Endothelial cell of umbilical vein (primary cell): ENCODE data around the gene ZNF311. TPM values are rescaled to one million over a fixed set of nuclear protein-coding genes. Genes with fewer than 3 reads are reported as not detected.

Experiments used
- BruUV-seq: library from RNA; stranded (reverse); fragments of 400-500 nt; replicated peaks from 2 replicates; lab custom pipeline; 2021; lab: Mats Ljungman, UMichigan
- CTCF ChIA-PET: fragments of 300-600, 350-600 bp; sonication (Branson Sonifier 250); formaldehyde crosslinking; loops from one replicate; lab custom pipeline; 2021; ENCODE audit warnings: antibody characterized with exemption, inconsistent platforms; lab: Charles Lee
- POLR2A ChIA-PET: fragments of 300-600, 350-600 bp; sonication (Branson Sonifier 250); formaldehyde crosslinking; loops from one replicate; lab custom pipeline; 2021; ENCODE audit warnings: antibody characterized with exemption, inconsistent platforms; lab: Charles Lee
- DNase-seq: peaks from one replicate; pipeline ENCODE4 v3.0.0-alpha.2; 2011; ENCODE audit warnings: low read depth, low spot score
- FAIRE-seq: peaks from 2 replicates; lab custom pipeline; 2011; peaks lifted over from hg19 to GRCh38; lab: Jason Lieb, UNC
- H2AFZ ChIP-seq: 2 replicates; pipeline ENCODE4 v1.6.0; 2012; ENCODE audit warnings: low read depth, low read length, control low read depth, inconsistent platforms
- H3K27ac ChIP-seq: 2 replicates; pipeline ENCODE4 v1.5.1; 2011; ENCODE audit warnings: low read depth, mild to moderate bottlenecking, control low read depth, low read length, moderate library complexity; ENCODE audit not compliant: insufficient read depth
- H3K27me3 ChIP-seq, 2 experiments: 2 replicates each; pipeline versions ENCODE4 v1.6.0 to v1.6.1; 2011; ENCODE audit warnings: low read length in 2 of 2, mixed read lengths in 1 of 2; ENCODE audit not compliant: control insufficient read depth in 2 of 2, insufficient read depth in 2 of 2
- H3K36me3 ChIP-seq, 2 experiments: 2 replicates in 1 of 2; 3 replicates in 1 of 2; pipeline ENCODE4 v1.5.1; 2011; ENCODE audit warnings: low read length in 2 of 2, mild to moderate bottlenecking in 1 of 2, moderate library complexity in 1 of 2; ENCODE audit not compliant: control insufficient read depth in 2 of 2, insufficient read depth in 2 of 2; ENCODE audit errors: extremely low read depth in 1 of 2
- H3K4me1 ChIP-seq: 3 replicates; pipeline ENCODE4 v1.5.1; 2011; ENCODE audit warnings: mild to moderate bottlenecking, low read length; ENCODE audit not compliant: control insufficient read depth, insufficient read depth; ENCODE audit errors: extremely low read depth
- H3K4me2 ChIP-seq: 2 replicates; pipeline ENCODE4 v1.6.1; 2011; ENCODE audit warnings: low read length, control low read depth, mixed read lengths; ENCODE audit not compliant: insufficient read depth
- H3K4me3 ChIP-seq, 3 experiments: fragments of 200-600 bp in 1 of 3; sonication (generic), shearing (Covaris generic) in 1 of 3; replicated peaks in 1 of 3; 2 replicates each; pipeline ENCODE4 v1.5.1; 2011 to 2016; ENCODE audit warnings: control low read depth in 3 of 3, low read length in 3 of 3, mild to moderate bottlenecking in 2 of 3, inconsistent platforms in 1 of 3, low read depth in 1 of 3, moderate library complexity in 1 of 3; ENCODE audit not compliant: insufficient read depth in 1 of 3
- H3K79me2 ChIP-seq: 2 replicates; pipeline ENCODE4 v1.6.0; 2012; ENCODE audit warnings: low read length, inconsistent platforms; ENCODE audit not compliant: control insufficient read depth, insufficient read depth
- H3K9ac ChIP-seq: replicated peaks from 2 replicates; pipeline ENCODE3; 2011; ENCODE audit warnings: low read length, control low read depth; ENCODE audit not compliant: insufficient read depth; ENCODE audit errors: extremely low read depth
- H3K9me1 ChIP-seq: replicated peaks from 3 replicates; pipeline ENCODE4 v1.6.0; 2011; ENCODE audit warnings: mild to moderate bottlenecking, low read length; ENCODE audit not compliant: control insufficient read depth, insufficient read depth; ENCODE audit errors: extremely low read depth
- H3K9me3 ChIP-seq: replicated peaks from 2 replicates; pipeline ENCODE4 v1.5.1; 2012; ENCODE audit warnings: low read length, inconsistent platforms; ENCODE audit not compliant: control insufficient read depth, insufficient read depth
- H4K20me1 ChIP-seq: replicated peaks from 2 replicates; pipeline ENCODE3; 2011; ENCODE audit warnings: mild to moderate bottlenecking, low read length; ENCODE audit not compliant: control insufficient read depth, insufficient read depth; ENCODE audit errors: extremely low read depth
- EZH2 ChIP-seq: IDR thresholded peaks from 2 replicates; pipeline ENCODE4 v1.6.1; 2012; ENCODE audit warnings: borderline replicate concordance, low read depth, mild to moderate bottlenecking, moderate library complexity, low read length, inconsistent platforms; ENCODE audit not compliant: severe bottlenecking
- FOS ChIP-seq: IDR thresholded peaks from 2 replicates; pipeline ENCODE4 v1.6.1; 2011; ENCODE audit warnings: mild to moderate bottlenecking, low read length, moderate library complexity, borderline replicate concordance; ENCODE audit not compliant: insufficient read depth
- GATA2 ChIP-seq: IDR thresholded peaks from 2 replicates; pipeline ENCODE4 v1.7.0; 2011; ENCODE audit warnings: low read depth, mild to moderate bottlenecking, moderate library complexity, mixed read lengths, low read length; ENCODE audit not compliant: insufficient read length, insufficient read depth
- POLR2AphosphoS5 ChIP-seq: IDR thresholded peaks from 2 replicates; pipeline ENCODE4 v1.6.1; 2012; ENCODE audit warnings: low read depth, mild to moderate bottlenecking, control low read depth, low read length, moderate library complexity; ENCODE audit not compliant: insufficient read depth
- dilution Hi-C: fragments of 300-500 bp; cut with MboI; formaldehyde crosslinking; loops from one replicate; pipeline ENCODE4 v1.15.0; 2019; ENCODE audit warnings: low sequenced_read_pairs; ENCODE audit not compliant: extremely low pct_ligation_motif_present
- intact Hi-C: fragments of 100-400 bp; cut with micrococcal nuclease; formaldehyde crosslinking; loops from one replicate; pipeline ENCODE4 v1.10.0; 2022
- polyA plus RNA-seq, 4 experiments: library from polyadenylated mRNA; depleted of rRNA in 3 of 4; stranded (reverse) in 3 of 4; unstranded in 1 of 4; fragments of >200 nt; gene quantifications; 2 replicates each; pipeline versions ENCODE4 v1.2.1 to v1.2.3, GENCODE V29; 2011 to 2012; ENCODE audit warnings: missing spikeins in 1 of 4
- total RNA-seq: library from RNA; stranded (reverse); gene quantifications from 2 replicates; pipeline ENCODE4 v1.2.3, GENCODE V29; 2021
- TF ChIP-seq, protein P1 (sequence below), 2 donors: IDR thresholded peaks; 1 replicate in 1 of 2; 2 replicates in 1 of 2; pipeline ENCODE4 v1.5.1; 2011; ENCODE audit warnings: low read length in 2 of 2, mild to moderate bottlenecking in 2 of 2, moderate library complexity in 2 of 2, control low read depth in 1 of 2, inconsistent platforms in 1 of 2, low read depth in 1 of 2; ENCODE audit not compliant: insufficient read depth in 1 of 2; ENCODE audit errors: extremely low read depth in 1 of 2
- TF ChIP-seq, protein P2 (sequence below): IDR thresholded peaks from 2 replicates; pipeline ENCODE4 v1.6.1; 2011; ENCODE audit not compliant: insufficient read depth, insufficient read length

ZNF311 gene
- total and polyA plus RNA-seq, 2 donors (not counting 3 experiments of a cell fraction or from before 2014, with no cell fraction given), result 0.26 to 0.35 TPM

DNA sequence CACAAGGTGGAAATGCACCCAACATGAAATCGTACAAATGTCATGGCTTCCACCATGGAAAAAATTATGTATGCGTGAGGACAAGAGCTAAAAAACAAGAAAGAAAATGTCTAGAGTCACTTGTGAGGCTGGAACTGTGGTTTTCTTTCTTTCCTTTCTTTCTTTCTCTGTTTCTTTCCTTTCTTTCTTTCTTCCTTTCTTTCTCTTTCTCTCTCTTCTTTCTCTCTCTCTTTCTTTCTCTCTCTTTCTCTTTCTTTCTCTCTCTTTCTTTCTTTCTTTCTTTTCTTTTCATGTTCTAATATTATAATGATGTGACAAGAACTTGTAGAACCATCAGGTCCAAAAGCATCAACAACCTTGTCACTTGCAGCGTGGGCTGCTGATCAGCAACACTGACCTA lies 28.4 kb downstream of the ZNF311 start:
- peak overlapping the region; percentile 63 for H2AFZ ChIP-seq
- CTCF ChIA-PET, result interaction anchor here (1.2 kb wide), 1 partner anchor 139 kb away, joined by 5 read pairs; no protein-coding TSS in a partner anchor

More for the DNA sequence above, 28.4 kb downstream of the ZNF311 start:
- H3K27ac ChIP-seq, result no peak overlapping the region
- no peaks in the 10 kb centered on the region for H3K27me3 ChIP-seq
- no peak for FAIRE-seq
- TF ChIP-seq EZH2 (no peak), GATA2 (no peak), FOS (no peak), POLR2AphosphoS5 (no peak)
- TF ChIP-seq, protein P1, sequence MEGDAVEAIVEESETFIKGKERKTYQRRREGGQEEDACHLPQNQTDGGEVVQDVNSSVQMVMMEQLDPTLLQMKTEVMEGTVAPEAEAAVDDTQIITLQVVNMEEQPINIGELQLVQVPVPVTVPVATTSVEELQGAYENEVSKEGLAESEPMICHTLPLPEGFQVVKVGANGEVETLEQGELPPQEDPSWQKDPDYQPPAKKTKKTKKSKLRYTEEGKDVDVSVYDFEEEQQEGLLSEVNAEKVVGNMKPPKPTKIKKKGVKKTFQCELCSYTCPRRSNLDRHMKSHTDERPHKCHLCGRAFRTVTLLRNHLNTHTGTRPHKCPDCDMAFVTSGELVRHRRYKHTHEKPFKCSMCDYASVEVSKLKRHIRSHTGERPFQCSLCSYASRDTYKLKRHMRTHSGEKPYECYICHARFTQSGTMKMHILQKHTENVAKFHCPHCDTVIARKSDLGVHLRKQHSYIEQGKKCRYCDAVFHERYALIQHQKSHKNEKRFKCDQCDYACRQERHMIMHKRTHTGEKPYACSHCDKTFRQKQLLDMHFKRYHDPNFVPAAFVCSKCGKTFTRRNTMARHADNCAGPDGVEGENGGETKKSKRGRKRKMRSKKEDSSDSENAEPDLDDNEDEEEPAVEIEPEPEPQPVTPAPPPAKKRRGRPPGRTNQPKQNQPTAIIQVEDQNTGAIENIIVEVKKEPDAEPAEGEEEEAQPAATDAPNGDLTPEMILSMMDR (IDR thresholded peaks at IDR 0.05; ENCODE audit: extremely low read depth in 1 of 2, insufficient read depth in 1 of 2, low read depth in 1 of 2, low read length in 2 of 2), result no peak
- TF ChIP-seq, protein P2, sequence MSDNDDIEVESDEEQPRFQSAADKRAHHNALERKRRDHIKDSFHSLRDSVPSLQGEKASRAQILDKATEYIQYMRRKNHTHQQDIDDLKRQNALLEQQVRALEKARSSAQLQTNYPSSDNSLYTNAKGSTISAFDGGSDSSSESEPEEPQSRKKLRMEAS, result no peak
- H3K4me3 ChIP-seq, result no peak overlapping the region
- no peaks in the 10 kb centered on the region for H3K9me1 ChIP-seq
- intact Hi-C loops (no loop called here), dilution Hi-C loops (no loop called here)
- H3K4me1 ChIP-seq, result peaks cover 21% of the 10 kb centered on the region
- H3K36me3 ChIP-seq, result no peaks in the 10 kb centered on the region
- no peak overlapping the region for H3K4me2 ChIP-seq
- no peaks in the 10 kb centered on the region for H3K9me3 ChIP-seq
- DNase-seq, result no peak
- H3K9ac ChIP-seq, result no peak overlapping the region
- no TSS peak for BruUV-seq
- no peaks in the 10 kb centered on the region for H4K20me1 ChIP-seq
- H3K79me2 ChIP-seq, result no peaks in the 10 kb centered on the region
- POLR2A ChIA-PET, result no interaction called here
